ENCODE measurements around the gene GPR137.

Gene GPR137

GRCh38 chr11:64284962-64285884 lies at the start of gene GPR137:
Gene GPR137, plus strand, starts transcription at chr11:64285848. Its CDS starts 677 bp downstream, at chr11:64286525.
- TF ChIP-seq JUND (IDR thresholded peaks at IDR 0.05; ENCODE audit: low read depth), result no peak
- DNase-seq (ENCODE audit: low read depth in 1 of 2, low spot score in 1 of 2), result peak; percentile 86 to 90
- in situ Hi-C loops (cut with HindIII; ENCODE audit: low pct_unique_long_range_greater_than_20kb, low sequenced_read_pairs), result no loop called here

GRCh38 chr11:64237484-64237951 lies 48.1 kb upstream of the GPR137 start:
- in situ Hi-C loops (cut with HindIII; ENCODE audit: low pct_unique_long_range_greater_than_20kb, low sequenced_read_pairs), result no loop called here
- TF ChIP-seq JUND (IDR thresholded peaks at IDR 0.05; ENCODE audit: low read depth), result no peak
- peak; percentile 81 to 99 for DNase-seq (ENCODE audit: low read depth in 1 of 2, low spot score in 1 of 2)

- no peak for DNase-seq (ENCODE audit: low read depth in 1 of 2, low spot score in 1 of 2)
- no peak for TF ChIP-seq JUND (IDR thresholded peaks at IDR 0.05; ENCODE audit: low read depth)
- in situ Hi-C loops (cut with HindIII; ENCODE audit: low pct_unique_long_range_greater_than_20kb, low sequenced_read_pairs), result no loop called here
Measured at GRCh38 chr11:64238076-64238475, 47.6 kb upstream of the GPR137 start.

- in situ Hi-C loops (cut with HindIII; ENCODE audit: low pct_unique_long_range_greater_than_20kb, low sequenced_read_pairs), result no loop called here
- TF ChIP-seq JUND (IDR thresholded peaks at IDR 0.05; ENCODE audit: low read depth), result no peak
- no peak for DNase-seq (ENCODE audit: low read depth in 1 of 2, low spot score in 1 of 2)
Measured at GRCh38 chr11:64238999-64239398, 46.6 kb upstream of the GPR137 start.

GRCh38 chr11:64239662-64240434 lies 45.8 kb upstream of the GPR137 start:
- DNase-seq (ENCODE audit: low read depth in 1 of 2, low spot score in 1 of 2), result no peak
- in situ Hi-C loops (cut with HindIII; ENCODE audit: low pct_unique_long_range_greater_than_20kb, low sequenced_read_pairs), result no loop called here
- no peak for TF ChIP-seq JUND (IDR thresholded peaks at IDR 0.05; ENCODE audit: low read depth)

GRCh38 chr11:64240435-64241240 lies 45.0 kb upstream of the GPR137 start, which contains the start of gene FKBP2:
Gene FKBP2, plus strand, starts transcription at chr11:64241095. Its CDS starts 1,293 bp downstream, at chr11:64242388.
- in situ Hi-C loops (cut with HindIII; ENCODE audit: low pct_unique_long_range_greater_than_20kb, low sequenced_read_pairs), result no loop called here
- no peak for TF ChIP-seq JUND (IDR thresholded peaks at IDR 0.05; ENCODE audit: low read depth)
- peak; percentile 93 to 99 for DNase-seq (ENCODE audit: low read depth in 1 of 2, low spot score in 1 of 2)

- peak in 1 of 2 experiments; percentile 90 for DNase-seq (ENCODE audit: low read depth in 1 of 2, low spot score in 1 of 2)
- TF ChIP-seq JUND (IDR thresholded peaks at IDR 0.05; ENCODE audit: low read depth), result no peak
- in situ Hi-C loops (cut with HindIII; ENCODE audit: low pct_unique_long_range_greater_than_20kb, low sequenced_read_pairs), result no loop called here
Measured at GRCh38 chr11:64241241-64241490, 44.5 kb upstream of the GPR137 start.

- DNase-seq (ENCODE audit: low read depth in 1 of 2, low spot score in 1 of 2), result peak in 1 of 2 experiments; percentile 100
- in situ Hi-C loops (cut with HindIII; ENCODE audit: low pct_unique_long_range_greater_than_20kb, low sequenced_read_pairs), result no loop called here
- no peak for TF ChIP-seq JUND (IDR thresholded peaks at IDR 0.05; ENCODE audit: low read depth)
Measured at GRCh38 chr11:64241491-64242374, 43.9 kb upstream of the GPR137 start.

GRCh38 chr11:64243236-64243854 lies 42.3 kb upstream of the GPR137 start:
- in situ Hi-C loops (cut with HindIII; ENCODE audit: low pct_unique_long_range_greater_than_20kb, low sequenced_read_pairs), result no loop called here
- no peak for TF ChIP-seq JUND (IDR thresholded peaks at IDR 0.05; ENCODE audit: low read depth)
- no peak for DNase-seq (ENCODE audit: low read depth in 1 of 2, low spot score in 1 of 2)

GRCh38 chr11:64244107-64244506 lies 41.5 kb upstream of the GPR137 start:
- no peak for DNase-seq (ENCODE audit: low read depth in 1 of 2, low spot score in 1 of 2)
- in situ Hi-C loops (cut with HindIII; ENCODE audit: low pct_unique_long_range_greater_than_20kb, low sequenced_read_pairs), result no loop called here
- TF ChIP-seq JUND (IDR thresholded peaks at IDR 0.05; ENCODE audit: low read depth), result no peak

- DNase-seq (ENCODE audit: low read depth in 1 of 2, low spot score in 1 of 2), result no peak
- TF ChIP-seq JUND (IDR thresholded peaks at IDR 0.05; ENCODE audit: low read depth), result no peak
- in situ Hi-C loops (cut with HindIII; ENCODE audit: low pct_unique_long_range_greater_than_20kb, low sequenced_read_pairs), result no loop called here
Measured at GRCh38 chr11:64244966-64245365, 40.7 kb upstream of the GPR137 start.
